ENCODE results near the gene KCNK16.

KCNK16 gene

GRCh38 chr6:39322306-39322850 lies at the start of gene KCNK16:
KCNK16 (minus strand) TSS chr6:39322702; CDS start chr6:39322540, 162 bp downstream.
- H3K9me3 Mint-ChIP-seq = no peaks in the 10 kb centered on the region
- H3K36me3 Mint-ChIP-seq = no peaks in the 10 kb centered on the region
- peaks cover 9% of the 10 kb centered on the region for H3K4me1 Mint-ChIP-seq
- peaks cover 33% of the 10 kb centered on the region for H3K27me3 Mint-ChIP-seq
- H3K4me3 Mint-ChIP-seq = no peak within 1 kb of the TSS
- no peak within 1 kb of the TSS for H3K27ac Mint-ChIP-seq
- ATAC-seq = no peak

- no peak for ATAC-seq
These were observed 47.9 kb upstream of the KCNK16 start for GRCh38 chr6:39370390-39370789.

GRCh38 chr6:39369987-39370386 lies 47.5 kb upstream of the KCNK16 start:
- H3K27me3 Mint-ChIP-seq = peaks cover 21% of the 10 kb centered on the region
- no peaks in the 10 kb centered on the region for H3K36me3 Mint-ChIP-seq
- no peak for ATAC-seq
- H3K4me1 Mint-ChIP-seq = no peaks in the 10 kb centered on the region
- no peaks in the 10 kb centered on the region for H3K9me3 Mint-ChIP-seq
- no peak overlapping the region for H3K27ac Mint-ChIP-seq
- H3K4me3 Mint-ChIP-seq = no peak overlapping the region

More at GRCh38 chr6:39370390-39370789, 47.9 kb upstream of the KCNK16 start:
- Mint-ChIP-seq H3K9me3 (no peaks in the 10 kb centered on the region), H3K4me1 (no peaks in the 10 kb centered on the region), H3K36me3 (no peaks in the 10 kb centered on the region), H3K4me3 (no peak overlapping the region), H3K27me3 (peaks cover 21% of the 10 kb centered on the region), H3K27ac (no peak overlapping the region)

GRCh38 chr6:39367700-39368099 lies 45.2 kb upstream of the KCNK16 start:
- no peaks in the 10 kb centered on the region for H3K9me3 Mint-ChIP-seq
- no peak overlapping the region for H3K27ac Mint-ChIP-seq
- no peak overlapping the region for H3K4me3 Mint-ChIP-seq
- ATAC-seq = no peak
- no peaks in the 10 kb centered on the region for H3K4me1 Mint-ChIP-seq
- no peaks in the 10 kb centered on the region for H3K36me3 Mint-ChIP-seq
- peaks cover 37% of the 10 kb centered on the region for H3K27me3 Mint-ChIP-seq

- Mint-ChIP-seq H3K4me1 (peaks cover 4% of the 10 kb centered on the region), H3K4me3 (no peak overlapping the region), H3K27ac (no peak overlapping the region), H3K9me3 (no peaks in the 10 kb centered on the region), H3K27me3 (peaks cover 37% of the 10 kb centered on the region), H3K36me3 (no peaks in the 10 kb centered on the region)
- no peak for ATAC-seq
These were observed 44.6 kb upstream of the KCNK16 start for GRCh38 chr6:39366931-39367618.

GRCh38 chr6:39365281-39366074 lies 43.0 kb upstream of the KCNK16 start:
- no peaks in the 10 kb centered on the region for H3K9me3 Mint-ChIP-seq
- no peak for ATAC-seq
- H3K27ac Mint-ChIP-seq = no peak overlapping the region
- H3K4me3 Mint-ChIP-seq = no peak overlapping the region
- H3K36me3 Mint-ChIP-seq = no peaks in the 10 kb centered on the region
- H3K27me3 Mint-ChIP-seq = peaks cover 51% of the 10 kb centered on the region
- H3K4me1 Mint-ChIP-seq = peaks cover 6% of the 10 kb centered on the region

- H3K4me3 Mint-ChIP-seq = no peak overlapping the region
- H3K27ac Mint-ChIP-seq = no peak overlapping the region
- no peak for ATAC-seq
- peaks cover 41% of the 10 kb centered on the region for H3K27me3 Mint-ChIP-seq
- peaks cover 6% of the 10 kb centered on the region for H3K4me1 Mint-ChIP-seq
- no peaks in the 10 kb centered on the region for H3K9me3 Mint-ChIP-seq
- no peaks in the 10 kb centered on the region for H3K36me3 Mint-ChIP-seq
These were observed 40.8 kb upstream of the KCNK16 start for GRCh38 chr6:39363280-39363679.

GRCh38 chr6:39362487-39362865 lies 40.0 kb upstream of the KCNK16 start:
- Mint-ChIP-seq H3K9me3 (no peaks in the 10 kb centered on the region), H3K4me1 (peaks cover 6% of the 10 kb centered on the region), H3K27ac (no peak overlapping the region), H3K27me3 (peaks cover 41% of the 10 kb centered on the region), H3K36me3 (no peaks in the 10 kb centered on the region), H3K4me3 (no peak overlapping the region)
- no peak for ATAC-seq

GRCh38 chr6:39361657-39362486 lies 39.4 kb upstream of the KCNK16 start:
- H3K4me3 Mint-ChIP-seq = no peak overlapping the region
- peak; percentile 72 for ATAC-seq
- no peaks in the 10 kb centered on the region for H3K9me3 Mint-ChIP-seq
- H3K4me1 Mint-ChIP-seq = peaks cover 6% of the 10 kb centered on the region
- no peaks in the 10 kb centered on the region for H3K36me3 Mint-ChIP-seq
- no peak overlapping the region for H3K27ac Mint-ChIP-seq
- H3K27me3 Mint-ChIP-seq = peaks cover 46% of the 10 kb centered on the region

- Mint-ChIP-seq H3K9me3 (no peaks in the 10 kb centered on the region), H3K27ac (no peak overlapping the region), H3K4me3 (no peak overlapping the region), H3K27me3 (peaks cover 43% of the 10 kb centered on the region), H3K4me1 (peaks cover 6% of the 10 kb centered on the region), H3K36me3 (no peaks in the 10 kb centered on the region)
- no peak for ATAC-seq
These were observed 37.9 kb upstream of the KCNK16 start for GRCh38 chr6:39360378-39360777.

- Mint-ChIP-seq H3K27me3 (peaks cover 32% of the 10 kb centered on the region), H3K9me3 (no peaks in the 10 kb centered on the region), H3K27ac (no peak overlapping the region), H3K4me3 (no peak overlapping the region), H3K4me1 (peaks cover 6% of the 10 kb centered on the region), H3K36me3 (no peaks in the 10 kb centered on the region)
- no peak for ATAC-seq
These were observed 35.6 kb upstream of the KCNK16 start for GRCh38 chr6:39357998-39358686.

GRCh38 chr6:39353698-39354315 lies 31.3 kb upstream of the KCNK16 start:
- H3K4me3 Mint-ChIP-seq = no peak overlapping the region
- peaks cover 13% of the 10 kb centered on the region for H3K27me3 Mint-ChIP-seq
- H3K36me3 Mint-ChIP-seq = no peaks in the 10 kb centered on the region
- no peaks in the 10 kb centered on the region for H3K4me1 Mint-ChIP-seq
- no peak overlapping the region for H3K27ac Mint-ChIP-seq
- H3K9me3 Mint-ChIP-seq = no peaks in the 10 kb centered on the region
- no peak for ATAC-seq

- Mint-ChIP-seq H3K4me1 (peaks cover 7% of the 10 kb centered on the region), H3K9me3 (no peaks in the 10 kb centered on the region), H3K27me3 (no peaks in the 10 kb centered on the region), H3K36me3 (no peaks in the 10 kb centered on the region), H3K27ac (no peak overlapping the region), H3K4me3 (no peak overlapping the region)
- ATAC-seq = no peak
These were observed 28.4 kb upstream of the KCNK16 start for GRCh38 chr6:39350723-39351505.

GRCh38 chr6:39348740-39349139 lies 26.2 kb upstream of the KCNK16 start:
- no peak overlapping the region for H3K27ac Mint-ChIP-seq
- peaks cover 6% of the 10 kb centered on the region for H3K9me3 Mint-ChIP-seq
- H3K36me3 Mint-ChIP-seq = peaks cover 5% of the 10 kb centered on the region
- H3K4me1 Mint-ChIP-seq = peaks cover 12% of the 10 kb centered on the region
- no peak overlapping the region for H3K4me3 Mint-ChIP-seq
- no peak for ATAC-seq
- H3K27me3 Mint-ChIP-seq = no peaks in the 10 kb centered on the region
